GM12878 (cell line): Measurements from ENCODE around the gene VARS2. TPM values are rescaled to one million over a fixed set of nuclear protein-coding genes. Genes with fewer than 3 reads are reported as not detected.

ENCODE experiments used
- ATAC-seq: fragments of 200-7000 bp; cut with Tn5 transposase; 3 replicates; pipeline ENCODE4 v1.9.1; 2020; ENCODE audit warnings: mild to moderate bottlenecking, moderate library complexity
- BruUV-seq: library from RNA; stranded (reverse); fragments of 400-500 nt; replicated peaks from 2 replicates; lab custom pipeline; 2021; lab: Mats Ljungman, UMichigan
- CTCF ChIA-PET: fragments of 300-600 bp; sonication (Branson Sonifier 250); formaldehyde crosslinking; extraction: SDS; loops from one replicate; lab custom pipeline; 2021; ENCODE audit warnings: inconsistent platforms; lab: Yijun Ruan, JAX
- POLR2A ChIA-PET: fragments of 350-600 bp; formaldehyde crosslinking; extraction: SDS; loops from one replicate; lab custom pipeline; 2021; ENCODE audit warnings: inconsistent platforms; lab: Charles Lee
- RAD21 ChIA-PET: fragments of 300-600 bp; sonication (Branson Sonifier 250); formaldehyde crosslinking; loops from one replicate; lab custom pipeline; 2023; ENCODE audit warnings: antibody characterized with exemption; ENCODE audit not compliant: unreplicated experiment; lab: Charles Lee
- SMC1A ChIA-PET: fragments of 300-600 bp; sonication (Branson Sonifier 250); formaldehyde crosslinking; loops from one replicate; lab custom pipeline; 2023; ENCODE audit not compliant: unreplicated experiment, uncharacterized antibody; lab: Charles Lee
- DNase-seq: peaks from one replicate; pipeline ENCODE4 v3.0.0-alpha.2; 2011; ENCODE audit warnings: low read depth, low spot score
- FAIRE-seq: peaks from 3 replicates; lab custom pipeline; 2011; peaks lifted over from hg19 to GRCh38; lab: Jason Lieb, UNC
- H2AFZ ChIP-seq: 2 replicates; pipeline ENCODE4 v1.6.0; 2011; ENCODE audit warnings: low read depth, low read length, control low read depth; ENCODE audit not compliant: control insufficient read depth
- H3K27ac ChIP-seq: 2 replicates; pipeline ENCODE4 v1.5.1; 2011; ENCODE audit warnings: control low read depth; ENCODE audit not compliant: control insufficient read depth, insufficient read depth
- H3K27me3 ChIP-seq, 2 experiments: replicated peaks in 1 of 2; 2 replicates each; pipeline versions ENCODE4 v1.6.0 to v1.6.1; 2011; ENCODE audit warnings: low read length in 1 of 2; ENCODE audit not compliant: control insufficient read depth in 2 of 2, insufficient read depth in 2 of 2
- H3K36me3 ChIP-seq, 2 experiments: 2 replicates each; pipeline ENCODE4 v1.5.1; 2011; ENCODE audit warnings: low read length in 1 of 2; ENCODE audit not compliant: control insufficient read depth in 2 of 2, insufficient read depth in 2 of 2
- H3K4me1 ChIP-seq: 2 replicates; pipeline ENCODE4 v1.6.1; 2011; ENCODE audit warnings: mild to moderate bottlenecking, low read length, moderate library complexity, mixed read lengths; ENCODE audit not compliant: control insufficient read depth, insufficient read depth
- H3K4me2 ChIP-seq: 2 replicates; pipeline ENCODE4 v1.6.0; 2011; ENCODE audit warnings: control low read depth; ENCODE audit not compliant: control insufficient read depth, insufficient read depth
- H3K4me3 ChIP-seq: fragments of 200-600 bp; sonication (generic); 2 replicates; pipeline ENCODE4 v1.5.1; 2016
- H3K79me2 ChIP-seq: 2 replicates; pipeline ENCODE4 v1.6.0; 2011; ENCODE audit warnings: low read length; ENCODE audit not compliant: control insufficient read depth, insufficient read depth
- H3K9ac ChIP-seq: 2 replicates; pipeline ENCODE4 v1.8.0; 2011; ENCODE audit warnings: low read length, control low read depth, mixed read lengths; ENCODE audit not compliant: control insufficient read depth, insufficient read depth
- H3K9me3 ChIP-seq: replicated peaks from 3 replicates; pipeline ENCODE4 v1.5.1; 2011; ENCODE audit warnings: mild to moderate bottlenecking, low read length; ENCODE audit not compliant: control insufficient read depth, insufficient read depth
- H4K20me1 ChIP-seq: 2 replicates; pipeline ENCODE4 v1.6.0; 2011; ENCODE audit not compliant: control insufficient read depth, insufficient read depth
- CEBPB ChIP-seq, 2 experiments: fragments of 150-350 bp in 1 of 2; IDR thresholded peaks; 2 replicates each; pipeline ENCODE4 v1.6.1; 2012 to 2014; ENCODE audit warnings: low read depth in 2 of 2, low read length in 2 of 2, borderline replicate concordance in 1 of 2, inconsistent platforms in 1 of 2
- E2F8 ChIP-seq: fragments of 450-650 bp; IDR thresholded peaks from 2 replicates; pipeline ENCODE4 v1.6.1; 2018; ENCODE audit warnings: mild to moderate bottlenecking, low read depth, moderate library complexity; ENCODE audit not compliant: partially characterized antibody
- EZH2 ChIP-seq: IDR thresholded peaks from 2 replicates; pipeline ENCODE4 v1.6.1; 2012; ENCODE audit warnings: low read depth, mild to moderate bottlenecking, control low read depth, inconsistent platforms, low read length, borderline replicate concordance; ENCODE audit not compliant: control insufficient read depth
- IKZF1 ChIP-seq: fragments of 450-650 bp; conservative IDR thresholded peaks from 2 replicates; pipeline ENCODE4 v1.6.1; 2017; ENCODE audit warnings: antibody characterized with exemption, mild to moderate bottlenecking
- MAX ChIP-seq: IDR thresholded peaks from 2 replicates; pipeline ENCODE4 v1.6.1; 2012; ENCODE audit warnings: low read depth, low read length, improper control_type of control experiment
- RAD21 ChIP-seq: IDR thresholded peaks from 2 replicates; pipeline ENCODE4 v1.6.1; 2011; ENCODE audit warnings: mild to moderate bottlenecking, low read depth, low read length, moderate library complexity; ENCODE audit not compliant: insufficient read depth
- SMAD5 ChIP-seq: IDR thresholded peaks from 2 replicates; pipeline ENCODE4 v1.6.1; 2016; ENCODE audit warnings: antibody characterized with exemption, low read depth
- SMC3 ChIP-seq: IDR thresholded peaks from 2 replicates; pipeline ENCODE4 v1.6.1; 2011; ENCODE audit warnings: low read length, improper control_type of control experiment, borderline replicate concordance
- STAT3 ChIP-seq: IDR thresholded peaks from 2 replicates; pipeline ENCODE4 v1.6.1; 2011; ENCODE audit warnings: low read depth, low read length, improper control_type of control experiment
- WGBS: methylation state at CpG from one replicate; pipeline ENCODE4 v1.1.6; 2016; ENCODE audit warnings: low lambda C conversion rate; ENCODE audit not compliant: insufficient replicate concordance, insufficient coverage; ENCODE audit errors: missing lambda C conversion rate; 5-methylcytosine and 5-hydroxymethylcytosine counted together
- in situ Hi-C: fragments of 300-500 bp; cut with MboI; formaldehyde crosslinking; loops from 9 replicates; pipeline ENCODE4 v1.14.3; 2018; ENCODE audit warnings: mixed read lengths
- intact Hi-C: fragments of 100-400 bp; cut with micrococcal nuclease; formaldehyde crosslinking; loops from one replicate; pipeline ENCODE4 v1.14.2; 2022; ENCODE audit not compliant: unreplicated experiment
- polyA plus RNA-seq, 11 experiments: library from polyadenylated mRNA; depleted of rRNA in 4 of 11; unstranded in 6 of 11; stranded (reverse) in 5 of 11; fragments of >200 nt; fragmentation: Nextera tagmentation in 4 of 11; fragmentation: Illumina TruSeq in 1 of 11; extraction: Ambion mirVana in 4 of 11; extraction: Trizol in 1 of 11; gene quantifications; 1 replicate in 1 of 11; 2 replicates in 10 of 11; pipeline versions ENCODE4 v1.2.1 to v1.2.3, GENCODE V29; 2011 to 2016; ENCODE audit warnings: inconsistent platforms in 2 of 11, missing spikeins in 2 of 11, low read depth in 1 of 11
- total RNA-seq, 4 experiments: library from RNA; depleted of rRNA in 3 of 4; stranded (reverse); fragments of >200 nt in 3 of 4; fragmentation: Illumina TruSeq in 1 of 4; extraction: Trizol in 1 of 4; gene quantifications; 2 replicates each; pipeline versions ENCODE4 v1.2.1 to v1.2.3, GENCODE V29; 2013 to 2021

The VARS2 gene
- total and polyA plus RNA-seq, 10 of the 15 experiments (the other 5 are each of a cell fraction or from before 2014, with no cell fraction given) = 3.8 to 70.7 (median 49.1) TPM

- SMC1A ChIA-PET = interaction anchor here (1.0 to 6.1 kb wide), 4 partner anchors 33 to 158 kb away, joined by 3 to 72 read pairs (median 16); partner anchors contain the start of gene VARS2
- Histone ChIP-seq H3K9ac (no peak overlapping the region), H4K20me1 (no peaks in the 10 kb centered on the region), H3K4me2 (no peak overlapping the region), H3K27me3 (no peaks in the 10 kb centered on the region), H3K79me2 (peaks cover 5% of the 10 kb centered on the region), H3K4me1 (peaks cover 43% of the 10 kb centered on the region), H2AFZ (no peak overlapping the region), H3K9me3 (no peaks in the 10 kb centered on the region), H3K4me3 (no peak overlapping the region), H3K36me3 (no peaks in the 10 kb centered on the region), H3K27ac (no peak overlapping the region)
- no peak for TF ChIP-seq IKZF1
- no peak for TF ChIP-seq STAT3
- no peak for TF ChIP-seq EZH2
- TF ChIP-seq E2F8 = no peak
- TF ChIP-seq CEBPB (IDR thresholded peaks at IDR 0.05; ENCODE audit: borderline replicate concordance in 1 of 2, low read depth in 2 of 2, low read length in 2 of 2) = no peak
- no peak for TF ChIP-seq SMC3
- TF ChIP-seq RAD21 = no peak
- no peak for TF ChIP-seq MAX
- TF ChIP-seq SMAD5 = no peak
- intact Hi-C loops (no loop called here), in situ Hi-C loops (no loop called here)
- RAD21 ChIA-PET = interaction anchor here (9.6 to 10.7 kb wide), 2 partner anchors 33 to 53 kb away, joined by 138 to 144 read pairs; partner anchors contain the start of gene VARS2
- POLR2A ChIA-PET = interaction anchor here (0.6 to 5.8 kb wide), 4 partner anchors 27 to 197 kb away, joined by 3 to 50 read pairs (median 4); partner anchors contain the start of genes FLOT1, GTF2H4 and VARS2
- CTCF ChIA-PET = interaction anchor here (0.8 to 6.7 kb wide), 11 partner anchors 25 to 189 kb away, joined by 3 to 71 read pairs (median 4); partner anchors contain the start of gene VARS2
- DNase-seq (no peak), ATAC-seq (no peak), FAIRE-seq (no peak)
- no TSS peak for BruUV-seq
- 82% methylated on average over 16 of the region's 16 CpGs for WGBS
These were observed 33.3 kb upstream of the VARS2 start for GRCh38 chr6:30880698-30881252.
